GM19372 (cell line): ENCODE measurements around the gene ADO.

Experiments
- ATAC-seq: cut with Tn5 transposase; IDR thresholded peaks from one replicate; pipeline ENCODE4 v1.9.1; 2021; ENCODE audit warnings: mild to moderate bottlenecking, low read depth, moderate library complexity; ENCODE audit not compliant: unreplicated experiment

The ADO gene

DNA sequence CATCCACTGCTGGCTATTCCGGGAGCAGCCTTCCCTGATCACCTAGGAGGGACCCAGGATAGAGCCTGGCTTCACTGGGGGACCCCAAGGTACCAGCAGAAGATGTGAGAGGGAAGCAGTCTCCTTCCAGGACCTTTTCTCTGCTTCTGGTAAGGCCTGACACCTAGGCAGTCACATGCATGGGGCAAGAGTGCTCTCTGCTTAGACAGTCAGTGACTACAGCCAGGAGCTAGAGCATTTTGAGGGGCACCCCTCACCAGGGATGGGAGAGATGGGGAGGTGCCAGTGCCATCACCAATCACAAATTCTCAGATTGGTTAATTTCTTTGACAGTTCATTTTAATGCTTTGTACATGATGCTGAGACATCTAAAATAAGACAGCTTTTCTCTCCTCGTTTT lies 13.9 kb upstream of the ADO start:
- ATAC-seq: no peak

DNA sequence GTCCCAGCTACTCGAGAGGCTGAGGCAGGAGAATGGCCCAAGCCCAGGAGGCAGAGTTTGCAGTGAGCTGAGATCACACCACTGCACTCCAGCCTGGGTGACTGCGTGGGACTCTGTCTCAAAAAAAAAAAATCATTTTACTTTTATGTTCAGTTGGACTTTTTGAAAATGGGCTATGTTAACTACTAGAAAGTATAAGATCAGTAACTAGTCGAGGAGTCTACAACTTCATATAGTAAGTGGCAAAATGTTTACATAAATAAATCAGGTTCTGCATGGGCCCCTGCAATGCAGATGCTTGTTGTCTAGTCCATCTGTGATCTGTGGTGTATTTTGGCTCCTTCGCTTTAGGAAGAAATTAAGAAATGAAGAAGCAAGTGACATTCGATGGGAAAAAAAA lies 12.3 kb upstream of the ADO start:
- ATAC-seq: no peak

- no peak for ATAC-seq
Observed at GRCh38 chr10:62794306-62794705, 10.2 kb upstream of the ADO start.

DNA sequence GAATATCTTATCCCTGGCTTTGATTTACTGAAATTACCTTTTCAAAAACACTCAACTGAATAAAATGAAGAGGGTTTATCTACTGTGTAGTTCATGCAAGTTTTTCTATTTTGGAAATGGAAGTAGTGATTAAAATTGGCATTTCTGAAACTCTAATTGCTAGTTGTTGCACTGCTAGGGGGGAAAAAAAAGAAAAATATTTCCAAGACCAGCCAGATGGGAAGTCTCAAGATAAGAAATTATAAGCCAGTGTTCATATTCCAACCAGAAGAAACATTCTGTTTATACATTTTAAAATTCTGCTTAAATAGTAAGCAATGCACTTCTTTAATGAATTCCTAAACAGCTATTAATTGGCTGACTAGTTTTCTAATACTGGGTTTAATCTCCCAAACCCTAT lies 9.4 kb upstream of the ADO start:
- ATAC-seq: no peak

DNA sequence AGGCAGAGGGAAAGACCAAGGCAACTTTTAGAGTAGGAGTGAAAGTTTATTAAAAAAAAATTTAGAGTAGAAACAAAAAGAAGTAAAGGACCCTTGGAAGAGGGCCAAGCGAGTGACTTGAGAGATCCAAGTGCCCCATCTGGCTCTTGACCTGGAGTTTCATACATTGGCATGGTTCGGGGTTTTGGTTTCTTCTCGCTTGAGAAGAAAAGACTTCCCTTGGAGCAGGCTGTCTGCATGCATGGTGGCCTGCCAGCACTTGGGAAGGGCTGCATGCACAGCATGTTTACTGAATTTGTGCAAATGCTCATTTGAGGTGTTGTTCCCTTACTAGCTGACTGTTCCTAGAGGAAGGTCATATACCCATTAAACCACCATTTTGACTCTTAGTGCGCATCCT lies 8.8 kb upstream of the ADO start:
- no peak for ATAC-seq

GRCh38 chr10:62796896-62797295 lies 7.6 kb upstream of the ADO start:
- no peak for ATAC-seq

GRCh38 chr10:62801871-62802270 lies 2.6 kb upstream of the ADO start:
- ATAC-seq: no peak

DNA sequence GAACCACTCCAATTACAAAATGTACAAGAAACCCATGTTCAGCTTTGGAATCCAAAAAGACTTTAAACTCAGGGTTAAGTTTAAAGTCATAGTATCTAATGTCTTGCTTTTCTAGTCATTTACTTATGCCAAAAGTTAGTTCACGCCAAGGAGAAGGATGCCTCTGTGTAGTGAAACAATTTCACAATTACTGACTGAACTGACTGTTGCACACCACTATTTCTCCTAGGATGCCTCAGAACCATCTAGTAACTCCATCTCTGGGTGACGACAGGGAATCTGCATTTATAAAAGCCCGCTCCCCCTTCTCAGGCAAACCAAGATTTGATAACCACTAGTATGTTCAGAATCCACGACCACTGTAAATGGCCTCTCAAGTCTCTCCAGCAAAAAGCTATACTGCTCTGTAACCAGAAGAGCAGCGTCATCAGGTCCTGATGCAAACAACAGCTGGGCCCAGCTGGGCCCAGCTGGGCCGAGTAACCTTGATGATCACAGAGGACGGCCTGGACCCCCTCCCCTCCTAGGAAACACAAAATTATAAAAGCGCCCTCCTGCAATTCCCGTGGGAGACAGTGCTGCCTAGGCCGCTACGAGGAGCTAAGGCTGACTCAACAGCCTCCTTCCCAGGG lies 680 bp upstream of the ADO start:
- ATAC-seq: no peak

- peak; percentile 4 for ATAC-seq
Observed at GRCh38 chr10:62805231-62806099, 945 bp downstream of the ADO start.

DNA sequence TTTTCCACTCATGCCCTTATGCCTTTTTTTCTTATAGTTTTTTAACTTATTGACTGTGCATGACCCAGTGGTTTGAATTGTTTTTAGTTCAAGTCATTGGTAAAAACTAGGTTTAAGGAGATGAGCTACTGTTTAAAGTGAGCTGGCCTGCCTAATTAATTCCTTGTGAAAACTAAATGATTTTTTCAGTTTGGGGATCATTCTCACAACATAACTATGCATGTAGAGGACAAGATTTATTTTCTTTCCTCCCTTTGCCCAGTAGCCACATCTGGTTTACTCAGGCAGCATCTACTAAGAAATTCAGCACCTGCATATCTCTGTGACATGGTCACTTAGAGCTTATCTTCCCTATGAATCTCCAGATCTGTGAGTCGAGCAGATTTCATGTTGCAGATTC lies 1.7 kb downstream of the ADO start:
- no peak for ATAC-seq

- no peak for ATAC-seq
Observed at GRCh38 chr10:62810156-62810902, 5.8 kb downstream of the ADO start.

GRCh38 chr10:62811159-62811875 lies 6.8 kb downstream of the ADO start:
- peak; percentile 42 for ATAC-seq

- ATAC-seq: no peak
Observed at GRCh38 chr10:62812672-62813439, 8.3 kb downstream of the ADO start.

DNA sequence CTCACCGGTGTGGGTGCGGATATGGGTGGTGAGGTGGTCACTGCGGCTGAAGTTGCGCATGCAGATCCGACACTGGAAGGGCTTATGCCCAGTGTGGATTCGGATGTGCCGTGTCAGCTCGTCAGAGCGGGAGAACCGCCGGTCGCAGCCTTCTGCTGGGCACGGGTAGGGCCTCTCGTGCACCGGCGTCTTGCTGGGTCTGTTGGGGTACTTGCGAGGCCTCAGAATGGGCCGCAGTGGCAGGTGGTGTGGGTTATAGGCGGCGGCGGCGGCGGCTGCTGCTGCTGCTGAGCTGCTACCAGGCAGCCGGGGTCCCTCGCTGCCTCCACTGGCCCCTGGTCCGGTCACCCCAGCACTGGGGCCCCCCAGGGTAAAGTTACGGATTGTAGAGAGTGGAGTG lies 8.9 kb downstream of the ADO start:
- ATAC-seq: no peak

- ATAC-seq: no peak
Observed at GRCh38 chr10:62813981-62814380, 9.5 kb downstream of the ADO start.

- ATAC-seq: no peak
Observed at GRCh38 chr10:62814756-62815380, 10.3 kb downstream of the ADO start.

- no peak for ATAC-seq
Observed at GRCh38 chr10:62815381-62816075, 11.0 kb downstream of the ADO start.

DNA sequence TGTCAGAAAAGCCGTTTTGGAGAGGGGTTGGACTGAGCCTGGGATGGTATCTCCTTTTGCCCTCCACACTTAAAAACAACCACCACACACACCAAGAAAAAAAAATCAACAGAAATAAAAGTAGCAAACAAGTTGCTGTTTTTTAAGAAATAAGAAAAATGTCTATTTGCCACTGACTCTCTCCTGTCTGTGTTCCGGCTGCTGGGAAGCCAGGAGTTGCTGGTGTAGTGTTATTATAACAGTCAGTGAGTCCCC lies 11.5 kb downstream of the ADO start:
- no peak for ATAC-seq
